Activated CD4-positive, alpha-beta T cell treated with anti-CD3 and anti-CD28 coated beads for 4 hours (primary cell): ENCODE results near the gene MCCC1.
"Not testable (repeated sequence)": the region's sequence is repeated elsewhere in the genome, so short reads cannot be mapped to it uniquely, and the experiment has no call there.

Source experiments
- DNase-seq, 2 donors: peaks; one replicate each; pipeline ENCODE4 v3.0.0-alpha.2; 2020

MCCC1 gene

DNA sequence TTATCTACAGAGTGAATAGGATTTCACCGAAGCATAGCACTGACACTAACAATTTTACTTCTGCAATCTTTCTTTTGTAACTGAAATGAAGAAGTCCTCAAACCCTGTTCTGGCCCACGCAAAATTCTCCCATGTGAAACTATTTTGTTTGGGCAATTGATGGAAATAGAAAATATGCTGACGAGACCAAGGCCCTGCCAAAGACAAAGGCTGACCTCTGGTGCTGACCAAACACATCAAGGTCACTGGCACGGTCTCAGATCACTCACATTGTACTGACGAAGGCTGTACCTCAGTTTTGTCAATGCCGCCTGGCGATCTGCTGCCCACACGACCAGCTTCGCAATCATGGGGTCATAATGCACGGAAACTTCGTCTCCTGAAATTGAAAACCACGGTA is 60.5 kb downstream of the MCCC1 start:
- no peak for DNase-seq

DNA sequence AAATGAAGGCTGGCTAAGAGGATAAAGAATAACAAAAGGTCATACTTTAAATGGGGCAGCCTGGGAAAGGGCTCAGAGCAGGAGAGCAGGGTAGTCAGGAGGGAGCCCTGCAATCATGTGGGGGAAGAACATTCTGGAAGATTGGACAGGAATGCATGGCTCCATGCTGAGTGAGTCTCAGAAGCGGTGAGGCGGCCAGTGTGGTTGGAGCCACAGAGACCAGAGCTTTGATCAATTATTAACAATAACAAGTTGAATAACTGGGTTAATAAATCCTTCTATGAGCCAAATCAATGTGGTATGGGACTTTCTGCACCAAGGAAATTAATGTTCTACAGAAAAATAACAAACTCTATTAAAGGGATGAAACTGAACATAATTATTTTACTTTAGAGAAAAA is 61.1 kb downstream of the MCCC1 start:
- no peak for DNase-seq

DNA sequence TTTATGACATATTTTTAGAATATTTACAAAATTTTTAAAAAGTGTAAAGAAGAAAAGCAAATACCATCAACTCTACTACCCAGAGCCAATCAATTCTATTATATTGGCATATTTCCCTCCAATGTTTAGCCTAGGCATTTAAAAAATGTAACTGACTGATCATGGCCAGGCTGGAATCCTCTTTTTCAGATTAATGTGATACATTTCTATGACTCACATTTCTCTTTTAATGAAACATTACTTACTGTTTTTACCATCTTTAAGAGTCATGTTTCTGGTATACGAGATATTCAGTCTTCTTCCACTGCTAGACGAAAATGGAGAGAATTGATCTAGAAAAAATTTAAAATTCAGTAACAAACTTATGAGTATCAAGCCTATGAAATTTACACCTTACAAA is 65.5 kb downstream of the MCCC1 start:
- no peak for DNase-seq

DNA sequence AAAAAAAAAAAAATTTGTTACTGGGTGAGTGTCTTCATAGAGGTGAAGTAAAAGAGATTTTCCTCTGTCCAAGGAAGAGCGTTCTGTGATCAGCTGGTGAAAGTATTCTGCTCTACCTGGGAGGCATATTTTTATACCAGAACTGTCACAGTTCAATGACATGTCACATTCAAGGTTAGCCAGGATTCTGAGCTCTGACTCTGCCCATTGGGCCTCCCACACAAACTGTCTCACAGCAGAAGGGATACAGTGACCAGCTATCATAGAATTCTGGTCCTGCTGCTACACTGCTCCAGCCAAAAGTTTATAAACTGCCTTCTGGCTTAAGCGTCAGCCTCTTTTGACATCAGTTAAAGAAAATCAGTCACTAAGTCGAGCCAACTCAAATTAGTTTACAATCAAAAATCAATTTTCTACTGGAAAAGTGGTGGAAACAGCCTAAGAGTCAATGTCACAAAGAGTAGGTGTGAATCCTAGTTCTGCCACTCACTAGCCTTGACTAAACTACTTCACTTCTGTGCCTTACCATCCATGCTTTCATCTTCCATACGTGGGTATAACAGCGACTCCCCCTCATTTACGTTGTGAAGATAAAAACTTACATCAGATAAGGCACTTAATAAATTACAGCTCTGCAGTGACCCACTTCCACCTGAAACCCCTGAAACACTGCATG is 66.3 kb downstream of the MCCC1 start:
- no peak for DNase-seq

DNA sequence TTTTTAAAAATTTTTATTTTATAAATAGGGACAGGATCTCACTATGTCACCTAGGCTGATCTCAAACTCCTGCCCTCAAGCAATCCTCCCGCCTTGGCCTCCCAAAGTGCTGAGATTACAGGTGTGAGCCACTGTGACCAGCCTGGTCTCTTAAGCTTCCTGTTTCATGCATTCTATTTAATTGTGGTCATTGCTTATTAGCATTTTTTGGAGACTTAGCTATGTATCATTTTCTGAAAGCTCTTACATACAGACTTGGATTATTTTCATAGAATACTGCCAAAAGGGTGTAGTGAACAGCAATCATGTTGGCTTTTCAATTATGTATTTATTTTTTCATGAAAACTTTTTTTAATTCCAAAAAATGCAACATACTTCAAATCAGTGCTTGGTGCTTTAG is 67.5 kb downstream of the MCCC1 start:
- DNase-seq = no peak

DNA sequence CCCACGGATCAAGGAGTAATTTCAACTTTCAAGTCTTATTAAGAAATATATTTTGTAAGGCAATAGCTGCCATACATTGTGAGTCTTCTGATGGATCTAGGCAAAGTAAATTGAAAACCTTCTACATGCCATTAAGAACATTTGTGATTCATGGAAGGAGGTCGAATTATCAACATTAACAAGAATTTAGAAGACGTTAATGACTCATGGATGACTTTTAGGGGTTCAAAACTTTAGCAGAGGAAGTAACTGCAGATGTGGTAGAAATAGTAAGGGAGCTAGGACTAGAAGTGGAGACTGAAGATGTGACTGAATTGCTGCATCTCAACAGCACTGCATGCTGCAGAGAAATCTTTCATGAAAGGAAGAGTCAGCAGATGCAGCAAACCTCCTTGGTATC is 70.9 kb downstream of the MCCC1 start:
- DNase-seq = no peak

DNA sequence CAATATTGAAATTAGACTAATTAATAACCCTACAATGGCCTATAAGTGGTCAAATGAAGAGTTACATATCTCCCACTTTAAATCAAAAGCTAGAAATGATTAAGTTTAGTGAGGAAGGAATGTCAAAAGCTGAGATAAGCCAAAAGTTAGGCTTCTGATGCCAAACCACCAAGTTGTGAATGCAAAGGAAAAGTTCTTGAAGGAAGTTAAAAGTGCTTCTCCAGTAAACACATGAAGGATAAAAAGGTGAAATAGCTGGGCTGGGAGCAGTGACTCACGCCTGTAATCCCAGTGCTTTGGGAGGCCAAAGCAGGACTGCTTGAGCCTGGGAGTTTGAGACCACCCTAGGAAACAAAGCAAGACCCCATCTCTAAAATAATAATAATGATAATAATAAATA is 72.0 kb downstream of the MCCC1 start:
- DNase-seq = no peak

DNA sequence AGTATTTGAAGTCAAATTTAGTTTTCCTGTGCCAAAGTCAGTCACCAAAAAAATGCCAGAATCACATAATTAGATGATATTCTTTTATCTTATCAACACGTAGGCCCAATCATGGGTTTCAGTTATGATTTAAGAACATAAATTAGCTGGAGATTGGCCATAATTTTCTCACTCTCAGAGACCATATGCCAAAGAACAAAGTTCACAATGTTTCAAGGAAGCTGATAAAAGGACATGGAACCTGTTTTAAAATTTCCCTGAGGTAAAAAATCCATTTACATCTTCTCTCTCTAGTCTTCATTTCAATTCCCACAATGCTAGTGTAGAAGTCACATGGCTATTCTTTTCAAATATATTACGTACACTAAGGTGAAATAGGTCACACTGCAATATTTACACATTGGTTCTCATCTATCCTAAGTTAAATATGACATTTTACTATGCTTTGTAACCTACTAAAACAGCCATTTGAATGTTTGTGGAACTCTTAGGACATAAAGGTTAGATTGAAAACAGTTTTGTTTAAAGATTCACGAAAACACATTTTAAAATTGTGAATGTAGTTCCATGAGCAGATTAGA is 76.3 kb downstream of the MCCC1 start:
- no peak for DNase-seq

DNA sequence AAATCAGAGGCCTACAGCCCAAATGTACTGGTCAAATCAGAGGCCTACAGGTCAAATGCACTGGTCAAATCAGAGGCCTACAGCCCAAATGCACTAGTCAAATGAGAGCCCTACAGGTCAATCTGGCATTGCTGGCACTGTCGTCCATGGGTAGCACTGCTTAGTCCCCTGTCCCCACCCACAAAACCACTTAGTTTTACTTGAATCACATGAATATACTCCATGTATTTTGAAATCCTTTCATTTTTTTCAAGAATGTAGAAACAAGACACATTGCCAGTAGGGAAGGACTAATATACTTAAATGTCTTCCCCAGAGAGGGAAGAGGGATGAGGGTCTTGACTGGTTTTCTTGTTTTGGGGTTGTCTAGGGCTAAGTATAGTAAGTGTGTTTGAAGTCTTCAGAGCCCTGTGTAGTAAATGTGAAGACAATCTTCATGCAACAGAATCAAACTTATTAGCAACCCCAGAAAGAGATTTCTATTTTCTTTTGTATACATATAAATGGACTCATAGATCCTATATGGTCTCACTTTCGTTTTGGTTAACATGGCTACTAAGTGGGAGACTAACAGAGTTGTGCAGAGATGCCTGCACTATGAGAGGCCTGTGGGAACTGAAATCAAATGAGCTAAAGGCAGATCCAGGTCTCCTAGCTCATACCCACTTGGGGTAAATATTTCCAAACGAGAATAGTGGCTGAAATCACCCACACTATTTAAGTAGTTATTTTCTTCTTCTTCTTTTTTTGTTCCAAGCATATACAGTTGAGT is 80.7 kb downstream of the MCCC1 start:
- no peak for DNase-seq

DNA sequence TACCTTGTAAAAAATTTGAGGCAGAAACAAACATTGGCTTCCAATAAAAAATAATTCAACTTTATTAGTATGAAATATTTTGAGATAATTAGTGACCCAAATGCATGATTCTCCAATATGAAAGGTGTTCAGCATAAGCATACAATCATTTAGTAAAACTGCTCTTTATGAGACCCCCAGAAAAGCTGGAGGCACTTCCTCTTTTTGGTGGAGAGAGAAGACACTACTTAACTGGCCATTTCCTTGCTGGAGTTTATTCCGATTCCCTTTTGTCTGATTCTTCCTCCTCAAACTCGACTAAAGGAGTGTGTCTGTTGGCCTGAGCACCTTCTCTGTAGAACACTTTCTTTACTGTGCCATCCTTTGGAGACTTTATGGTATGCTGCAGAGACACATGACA is 84.1 kb downstream of the MCCC1 start:
- no peak for DNase-seq

DNA sequence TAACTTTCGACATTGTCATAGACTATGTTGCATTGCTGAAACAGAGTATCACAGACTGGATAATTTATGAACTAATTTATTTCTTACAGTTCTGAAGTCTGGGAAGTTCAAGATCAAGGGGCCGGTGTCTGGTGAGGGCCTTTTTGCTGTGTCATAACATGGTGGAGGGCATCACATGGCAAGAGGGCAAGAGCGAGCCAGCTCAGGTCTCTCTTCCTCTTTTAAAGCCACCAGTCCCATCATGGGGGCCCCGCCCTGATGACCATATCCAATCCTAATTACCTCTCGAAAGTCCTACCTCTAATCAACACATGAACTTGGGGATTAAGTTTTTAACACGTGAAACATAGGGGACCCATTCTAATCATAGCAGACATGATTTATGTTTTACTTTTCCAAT is 85.4 kb downstream of the MCCC1 start:
- DNase-seq = no peak

DNA sequence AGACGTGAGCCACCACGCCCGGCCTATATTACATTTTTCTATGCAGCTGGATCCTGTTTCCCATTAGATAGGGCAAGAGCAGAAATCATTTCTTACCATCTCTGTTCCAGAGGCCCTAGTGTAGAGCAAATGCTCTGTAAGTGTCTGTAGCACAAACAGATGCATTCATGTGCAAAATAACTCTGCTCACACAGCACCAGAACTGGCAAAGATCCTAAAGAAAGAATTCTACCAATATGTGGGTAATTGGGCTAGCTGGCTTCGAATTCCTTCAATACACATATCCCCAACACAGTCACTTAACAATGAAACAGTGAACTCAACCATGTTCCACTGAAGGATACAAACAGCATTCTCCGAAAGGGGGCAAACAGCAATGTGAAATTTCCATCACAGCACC is 86.2 kb downstream of the MCCC1 start:
- no peak for DNase-seq

DNA sequence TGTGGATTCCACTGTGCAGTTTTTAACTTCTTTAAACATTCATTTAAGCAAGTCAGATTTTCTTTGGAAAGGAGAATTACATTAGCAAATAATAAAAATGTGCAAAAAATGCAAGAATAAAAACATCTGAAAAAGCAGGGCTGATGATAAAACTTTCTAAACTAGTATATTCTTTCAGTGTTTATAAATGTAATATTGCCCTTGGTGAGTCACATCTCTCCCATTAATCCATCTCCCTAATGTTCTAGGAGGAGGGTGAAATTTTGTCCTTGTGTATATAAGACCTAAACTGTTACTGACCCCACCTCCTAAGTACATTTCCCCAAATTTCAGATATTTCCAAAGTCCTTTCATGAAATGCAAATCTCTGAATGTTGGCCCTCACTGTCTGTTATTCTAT is 90.5 kb downstream of the MCCC1 start:
- DNase-seq = no peak

DNA sequence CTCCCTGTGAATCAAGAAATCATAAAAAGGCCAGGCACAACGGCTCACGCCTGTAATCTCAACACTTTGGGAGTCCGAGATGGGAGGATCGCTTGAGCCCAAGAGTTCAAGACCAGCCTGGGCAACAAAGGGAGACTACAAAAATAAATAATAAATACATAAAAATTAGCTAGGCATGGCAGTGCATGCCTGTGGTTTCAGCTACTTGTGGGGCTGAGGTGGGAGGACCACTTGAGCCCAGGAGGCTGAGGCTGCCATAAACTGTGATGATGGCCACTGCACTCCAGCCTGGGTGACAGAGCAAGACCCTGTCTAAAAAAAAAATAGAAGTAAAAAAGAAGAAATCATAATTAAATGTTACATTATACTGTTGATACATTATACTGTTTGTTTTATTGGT is 91.0 kb downstream of the MCCC1 start:
- DNase-seq = no peak

DNA sequence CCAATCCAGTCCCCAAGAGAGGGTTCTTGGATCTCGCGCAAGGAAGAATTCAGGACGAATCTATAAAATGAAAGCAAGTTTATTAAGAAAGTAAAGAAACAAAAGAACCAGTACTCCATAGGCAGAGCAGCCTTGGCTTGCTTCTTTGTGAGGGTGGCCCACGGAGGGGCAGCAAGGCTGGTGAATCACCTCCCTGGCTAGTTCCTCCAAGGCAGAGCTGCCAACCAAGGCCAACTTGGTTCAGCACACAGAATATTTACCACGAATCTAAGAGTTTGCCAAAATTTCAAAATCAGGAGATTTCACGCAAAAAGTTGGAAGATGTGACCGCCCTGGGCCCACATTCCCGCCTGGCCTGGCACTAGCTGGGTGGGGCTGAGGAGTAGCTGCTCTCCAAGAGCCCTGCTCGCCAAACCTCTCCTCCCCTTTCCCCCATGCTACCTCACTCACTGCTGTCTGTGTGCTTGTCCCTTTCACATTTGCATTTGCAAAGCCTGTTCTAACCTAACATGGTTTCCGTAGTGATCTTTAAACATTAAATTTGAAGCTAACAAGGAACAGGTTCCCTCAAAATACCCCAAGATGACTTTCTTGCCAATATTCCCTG is 92.8 kb downstream of the MCCC1 start:
- no peak for DNase-seq

DNA sequence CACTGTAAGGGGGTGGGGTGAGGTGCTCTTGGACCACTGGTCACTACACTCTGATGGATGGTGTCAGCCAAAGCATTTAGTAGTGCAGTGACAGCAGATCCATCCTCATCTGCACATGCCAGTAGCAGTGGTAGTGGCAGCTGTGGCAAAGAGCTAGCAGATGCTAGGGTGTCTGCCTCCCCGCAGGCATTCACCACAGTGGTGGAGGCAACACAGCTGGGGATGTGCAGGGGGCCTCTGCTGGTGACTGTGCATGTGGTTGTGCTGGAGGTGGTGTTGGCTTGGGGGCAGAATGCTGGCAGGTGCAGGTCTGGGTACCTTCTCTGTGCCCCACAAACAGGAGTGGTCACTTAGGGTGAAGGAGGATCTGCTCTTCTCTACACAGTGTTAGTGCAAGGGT is 99.5 kb downstream of the MCCC1 start:
- no peak for DNase-seq

DNA sequence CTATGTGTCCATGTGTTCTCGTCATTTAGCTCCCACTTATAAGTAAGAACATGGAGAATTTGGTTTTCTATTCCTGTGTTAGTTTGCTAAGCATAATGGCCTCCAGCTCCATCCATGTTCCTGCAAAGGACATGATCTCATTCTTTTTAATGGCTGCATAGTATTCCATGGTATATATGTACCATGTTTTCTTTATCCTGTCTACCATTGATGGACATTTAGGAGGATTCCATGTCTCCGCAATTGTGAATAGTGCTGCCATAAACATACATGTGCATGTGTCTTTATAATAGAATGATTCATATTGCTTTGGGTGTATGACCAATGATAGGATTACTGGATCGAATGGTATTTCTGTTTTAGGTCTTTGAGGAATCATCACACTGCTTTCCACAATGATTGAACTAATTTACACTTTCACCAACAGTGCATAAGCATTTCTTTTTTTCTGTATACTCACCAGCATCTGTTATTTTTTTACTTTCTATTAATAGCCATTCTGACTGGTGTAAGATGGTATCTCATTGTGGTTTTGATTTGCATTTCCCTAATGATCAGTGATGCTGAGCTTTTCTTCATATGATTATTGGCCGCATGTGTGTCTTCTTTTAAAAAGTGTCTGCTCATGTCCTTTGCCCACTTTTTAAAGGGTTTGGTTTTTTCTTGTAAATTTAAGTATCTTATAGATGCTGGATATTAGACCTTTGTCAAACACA is 105.7 kb downstream of the MCCC1 start:
- DNase-seq = not testable (repeated sequence)

DNA sequence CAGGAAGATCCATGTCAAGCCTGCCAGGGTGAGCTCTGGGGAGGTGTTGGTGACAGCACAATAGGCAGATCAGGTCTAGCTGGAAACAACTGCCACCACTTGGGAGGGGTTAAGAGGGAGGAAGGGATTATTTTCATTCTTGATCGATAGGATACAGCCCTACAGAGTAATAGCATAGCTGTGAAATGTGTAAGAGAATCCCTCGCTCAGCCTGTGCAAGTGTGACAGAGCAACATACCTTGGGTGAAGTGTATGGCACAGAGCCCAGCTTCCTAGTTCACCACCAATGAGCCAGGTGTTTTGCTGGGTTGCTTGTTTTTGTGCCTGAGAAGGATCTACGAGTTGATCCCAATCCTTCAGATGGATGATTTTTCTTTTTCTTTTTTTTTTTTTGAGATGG is 109.7 kb downstream of the MCCC1 start:
- no peak for DNase-seq

DNA sequence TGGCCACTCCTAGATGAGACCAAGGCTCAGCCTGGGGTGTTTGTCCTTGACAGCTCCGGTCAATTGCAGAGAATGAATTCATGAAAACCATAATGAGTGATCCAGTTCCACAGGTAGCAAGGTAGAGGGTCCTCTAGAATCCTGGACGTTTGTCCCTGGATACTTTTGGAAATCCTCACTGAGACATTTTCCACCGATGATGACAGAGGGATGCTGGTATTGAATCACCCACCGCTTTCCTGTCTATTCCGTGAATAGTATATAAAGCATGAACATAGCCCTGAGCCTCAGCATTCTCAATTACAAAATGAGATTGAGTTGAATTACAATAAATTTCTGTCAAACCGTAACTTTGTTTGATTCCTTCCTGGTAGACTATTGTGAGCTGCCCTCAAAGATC is 113.3 kb downstream of the MCCC1 start:
- DNase-seq = no peak

DNA sequence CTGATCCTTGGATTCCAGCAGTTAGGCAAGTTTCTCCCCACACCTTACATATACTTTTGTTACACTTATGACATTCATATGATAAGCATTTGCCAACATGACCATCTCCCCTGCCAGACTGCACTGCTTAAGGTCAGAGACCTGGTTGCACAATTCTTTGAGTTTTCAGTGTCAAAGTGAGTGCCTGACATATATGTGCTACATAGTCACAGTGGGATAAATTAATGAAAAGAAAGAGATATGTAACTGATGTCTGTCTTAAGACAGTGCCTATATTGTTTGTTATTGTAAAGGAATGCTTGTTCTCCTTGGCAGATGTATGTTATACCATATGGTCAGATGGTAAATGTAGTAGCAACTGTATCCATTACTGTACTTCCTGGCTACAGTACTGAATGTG is 115.4 kb downstream of the MCCC1 start:
- no peak for DNase-seq

DNA sequence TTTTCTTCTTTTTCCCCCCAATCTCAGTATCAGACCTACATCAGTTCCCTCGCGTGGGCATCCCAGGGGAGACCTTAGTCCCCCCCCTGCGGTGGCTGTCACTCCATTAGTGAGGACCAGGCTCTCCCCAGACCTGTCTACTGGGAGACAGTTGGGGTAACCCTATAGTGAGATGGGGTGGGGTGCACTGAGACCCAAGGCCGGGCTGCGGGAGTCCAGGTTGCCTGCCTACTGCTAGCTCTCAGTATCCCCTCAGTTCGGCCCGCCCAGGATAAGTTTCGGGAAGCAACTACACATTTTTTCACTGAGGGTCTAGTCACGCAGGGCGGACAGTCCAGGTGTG is 118.3 kb downstream of the MCCC1 start:
- no peak for DNase-seq

DNA sequence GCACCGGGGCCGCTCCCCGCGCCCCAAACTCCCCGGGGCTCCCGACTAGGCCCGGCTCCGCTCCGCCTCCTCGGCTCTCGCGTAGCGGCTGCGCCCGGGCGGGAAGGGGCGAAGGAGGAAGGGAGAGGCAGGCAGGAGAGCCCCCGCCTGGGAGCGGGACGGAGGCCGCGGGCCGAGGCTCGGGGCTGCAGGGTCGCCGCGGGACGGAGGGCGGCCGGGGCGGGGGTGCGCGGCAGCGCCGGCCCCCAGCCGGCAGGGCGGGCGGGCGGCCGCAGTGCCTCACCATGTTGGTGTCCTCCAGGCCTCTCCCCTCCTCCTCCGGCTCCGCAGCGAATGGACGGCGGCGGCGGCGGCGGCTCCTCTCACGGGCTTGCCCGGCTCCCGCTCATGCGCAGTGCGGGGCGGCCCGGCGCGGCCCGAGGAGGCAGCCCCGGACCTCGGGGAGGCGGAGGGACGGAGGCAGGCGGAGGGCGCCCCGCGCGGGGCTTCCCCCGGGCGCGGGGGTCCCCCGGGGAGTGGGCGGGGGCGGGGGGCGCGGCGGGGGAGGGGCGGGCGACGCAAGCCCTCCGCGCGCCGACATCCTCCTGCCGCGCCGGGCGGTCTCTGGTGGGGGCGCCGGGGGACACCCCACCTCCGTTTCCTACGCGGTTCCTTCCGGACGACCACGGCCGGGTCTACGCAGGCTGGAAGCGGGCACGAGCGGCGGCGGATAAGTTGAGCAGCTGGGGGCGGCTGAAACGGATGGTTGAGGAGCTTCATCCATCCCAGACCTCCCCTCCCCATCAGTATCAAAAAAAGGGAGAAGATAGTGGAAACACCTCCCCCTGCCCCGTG is 118.9 kb downstream of the MCCC1 start, which contains the start of gene DCUN1D1:
DCUN1D1 (minus strand) TSS at position 335 of the 834 bp plus-strand sequence; CDS start at position 286, 49 bp downstream.
- peak; percentile 82 to 83 for DNase-seq
